ENCODE data around the gene C22orf39.

Gene C22orf39

DNA sequence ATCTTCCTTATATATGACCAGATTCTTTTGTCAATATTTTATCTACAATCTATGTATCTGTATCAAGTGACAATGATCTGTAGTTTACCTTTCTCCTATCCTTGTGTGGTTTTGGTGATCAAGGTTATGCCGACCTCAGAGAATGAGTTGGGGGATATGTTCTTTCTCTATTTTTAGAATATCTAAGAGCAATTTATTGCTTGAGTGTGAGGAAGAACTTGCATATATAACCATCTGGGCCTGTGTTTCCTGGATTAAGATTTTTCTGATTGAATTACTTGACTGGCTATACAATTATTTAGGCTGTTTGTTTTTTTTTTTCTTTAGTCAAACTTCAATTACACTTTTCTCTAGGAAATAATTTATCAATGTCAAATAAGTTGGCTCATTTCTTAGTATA, 14.0 kb upstream of the C22orf39 start:
- DNase-seq (ENCODE audit: extremely low read depth, low read depth), result no peak
- H3K4me3 ChIP-seq (replicated peaks; ENCODE audit: low read depth, low read length), result no peak overlapping the region
- TF ChIP-seq, protein P1, sequence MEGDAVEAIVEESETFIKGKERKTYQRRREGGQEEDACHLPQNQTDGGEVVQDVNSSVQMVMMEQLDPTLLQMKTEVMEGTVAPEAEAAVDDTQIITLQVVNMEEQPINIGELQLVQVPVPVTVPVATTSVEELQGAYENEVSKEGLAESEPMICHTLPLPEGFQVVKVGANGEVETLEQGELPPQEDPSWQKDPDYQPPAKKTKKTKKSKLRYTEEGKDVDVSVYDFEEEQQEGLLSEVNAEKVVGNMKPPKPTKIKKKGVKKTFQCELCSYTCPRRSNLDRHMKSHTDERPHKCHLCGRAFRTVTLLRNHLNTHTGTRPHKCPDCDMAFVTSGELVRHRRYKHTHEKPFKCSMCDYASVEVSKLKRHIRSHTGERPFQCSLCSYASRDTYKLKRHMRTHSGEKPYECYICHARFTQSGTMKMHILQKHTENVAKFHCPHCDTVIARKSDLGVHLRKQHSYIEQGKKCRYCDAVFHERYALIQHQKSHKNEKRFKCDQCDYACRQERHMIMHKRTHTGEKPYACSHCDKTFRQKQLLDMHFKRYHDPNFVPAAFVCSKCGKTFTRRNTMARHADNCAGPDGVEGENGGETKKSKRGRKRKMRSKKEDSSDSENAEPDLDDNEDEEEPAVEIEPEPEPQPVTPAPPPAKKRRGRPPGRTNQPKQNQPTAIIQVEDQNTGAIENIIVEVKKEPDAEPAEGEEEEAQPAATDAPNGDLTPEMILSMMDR (IDR thresholded peaks at IDR 0.05; ENCODE audit: low read depth, low read length, missing control alignments), result no peak

DNA sequence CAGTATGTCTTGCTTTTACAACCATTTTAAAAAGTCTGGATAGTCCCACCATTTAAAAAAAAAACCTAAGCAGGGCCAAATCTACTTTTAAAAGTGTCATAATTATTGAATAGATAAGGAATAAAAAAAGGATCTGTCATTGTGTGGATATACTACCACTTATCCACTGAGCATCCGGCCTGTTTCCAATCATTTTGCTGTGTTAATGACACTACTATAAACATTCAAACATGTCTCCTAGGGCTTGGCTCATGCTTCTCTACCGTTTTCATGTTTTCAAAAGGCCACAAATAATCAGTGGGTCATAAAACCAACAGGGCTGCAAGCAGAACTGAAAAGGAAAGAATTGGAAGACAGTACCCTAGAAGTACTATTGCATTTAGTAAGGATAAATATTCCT, 12.5 kb upstream of the C22orf39 start:
- DNase-seq (ENCODE audit: extremely low read depth, low read depth), result no peak
- no peak overlapping the region for H3K4me3 ChIP-seq (replicated peaks; ENCODE audit: low read depth, low read length)
- TF ChIP-seq, protein P1 (IDR thresholded peaks at IDR 0.05; ENCODE audit: low read depth, low read length, missing control alignments), result no peak

GRCh38 chr22:19457828-19458428, 10.4 kb upstream of the C22orf39 start:
- no peak for DNase-seq (ENCODE audit: extremely low read depth, low read depth)
- no peak overlapping the region for H3K4me3 ChIP-seq (replicated peaks; ENCODE audit: low read depth, low read length)
- TF ChIP-seq, protein P1 (IDR thresholded peaks at IDR 0.05; ENCODE audit: low read depth, low read length, missing control alignments), result no peak

GRCh38 chr22:19456541-19456940, 9.0 kb upstream of the C22orf39 start:
- TF ChIP-seq, protein P1 (IDR thresholded peaks at IDR 0.05; ENCODE audit: low read depth, low read length, missing control alignments), result no peak
- no peak for DNase-seq (ENCODE audit: extremely low read depth, low read depth)
- H3K4me3 ChIP-seq (replicated peaks; ENCODE audit: low read depth, low read length), result no peak overlapping the region

DNA sequence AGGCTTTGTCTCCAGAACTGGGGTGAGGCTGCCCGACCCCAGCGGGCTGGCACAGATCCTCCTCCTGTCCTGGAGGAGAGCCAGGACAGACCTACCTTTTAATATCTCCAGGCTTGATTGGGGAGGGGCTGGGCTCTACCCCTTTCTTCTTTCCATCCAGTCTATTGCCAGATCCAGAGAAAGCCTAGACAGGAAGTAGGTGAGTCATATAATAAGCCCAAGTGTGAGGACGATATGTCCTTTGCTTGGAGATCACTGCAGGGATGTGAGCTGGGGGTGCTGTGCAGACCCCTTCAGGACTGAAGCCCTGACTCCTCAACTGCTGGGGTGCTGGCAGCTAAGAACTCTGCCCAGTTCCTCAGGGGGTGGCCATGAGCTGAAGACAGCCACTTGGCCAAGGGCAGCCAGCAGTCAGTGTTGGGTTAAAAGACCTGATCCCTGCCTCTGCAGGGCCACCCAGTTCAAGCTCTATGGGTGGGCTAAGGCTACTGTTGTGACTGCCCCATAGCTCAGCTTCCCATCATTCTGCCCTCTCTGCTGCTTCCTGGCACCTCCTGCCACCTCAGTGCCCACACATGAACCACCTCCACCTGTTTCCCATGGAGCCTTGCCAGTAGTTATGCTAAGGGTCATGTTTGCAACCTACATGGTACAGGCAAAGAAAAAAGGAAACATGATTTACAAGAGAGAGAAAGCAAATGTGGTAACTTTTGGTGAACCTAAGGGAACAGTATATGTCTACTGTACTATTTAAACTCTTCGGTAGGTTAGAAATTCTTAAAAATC, 8.3 kb upstream of the C22orf39 start:
- DNase-seq (ENCODE audit: extremely low read depth, low read depth), result no peak
- TF ChIP-seq, protein P1 (IDR thresholded peaks at IDR 0.05; ENCODE audit: low read depth, low read length, missing control alignments), result no peak

DNA sequence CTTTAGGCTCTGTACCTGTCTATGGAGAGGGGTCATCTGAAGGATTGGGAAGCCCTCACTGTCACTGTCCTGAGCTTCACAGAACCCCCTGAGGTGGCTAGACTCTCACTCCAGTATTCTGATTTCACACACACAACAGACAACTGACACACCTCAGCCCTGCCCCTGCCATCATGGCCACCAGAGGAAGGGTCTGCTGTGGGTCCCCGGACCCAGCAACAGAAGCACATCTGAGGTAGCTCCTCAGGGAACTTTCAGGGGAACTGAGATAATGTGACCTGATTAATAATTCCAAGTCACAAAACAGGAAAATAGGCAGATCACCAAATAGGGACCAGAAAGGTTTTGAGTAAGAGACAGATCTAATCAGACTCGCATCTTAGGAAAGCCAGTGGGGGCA, 7.5 kb upstream of the C22orf39 start:
- H3K4me3 ChIP-seq (replicated peaks; ENCODE audit: low read depth, low read length), result no peak overlapping the region
- TF ChIP-seq, protein P1 (IDR thresholded peaks at IDR 0.05; ENCODE audit: low read depth, low read length, missing control alignments), result no peak
- DNase-seq (ENCODE audit: extremely low read depth, low read depth), result no peak

More for the DNA sequence above, 8.3 kb upstream of the C22orf39 start:
- no peak overlapping the region for H3K4me3 ChIP-seq (replicated peaks; ENCODE audit: low read depth, low read length)
